GM12891 (cell line): Measurements from ENCODE around the gene SLC25A22.

Experiments used
- PAX5 ChIP-seq: IDR thresholded peaks from 2 replicates; pipeline ENCODE4 v1.6.1; 2011; ENCODE audit warnings: low read length, moderate library complexity, mild to moderate bottlenecking; ENCODE audit not compliant: insufficient read depth, severe bottlenecking
- POLR2A ChIP-seq: IDR thresholded peaks from 2 replicates; pipeline ENCODE4 v1.6.1; 2011; ENCODE audit warnings: low read depth, low read length, control low read depth
- POLR2AphosphoS5 ChIP-seq: IDR thresholded peaks from 2 replicates; pipeline ENCODE4 v1.6.1; 2011; ENCODE audit warnings: low read depth, low read length, control low read depth
- TAF1 ChIP-seq: IDR thresholded peaks from 2 replicates; pipeline ENCODE4 v1.6.1; 2011; ENCODE audit warnings: low read depth, low read length, control low read depth

DNA sequence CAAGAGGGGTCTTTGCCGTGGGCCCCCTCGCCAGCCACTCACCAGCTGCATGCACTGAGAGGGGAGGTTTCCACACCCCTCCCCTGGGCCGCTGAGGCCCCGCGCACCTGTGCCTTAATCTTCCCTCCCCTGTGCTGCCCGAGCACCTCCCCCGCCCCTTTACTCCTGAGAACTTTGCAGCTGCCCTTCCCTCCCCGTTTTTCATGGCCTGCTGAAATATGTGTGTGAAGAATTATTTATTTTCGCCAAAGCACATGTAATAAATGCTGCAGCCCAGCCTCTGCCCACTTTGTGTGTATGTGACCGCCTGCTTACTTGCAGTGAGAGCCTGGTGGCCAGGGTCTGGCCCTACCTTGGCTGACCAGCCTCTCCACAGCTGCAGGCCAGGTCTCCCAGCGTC, 26.9 kb upstream of the SLC25A22 start:
- TF ChIP-seq POLR2A: no peak
- no peak for TF ChIP-seq TAF1
- no peak for TF ChIP-seq PAX5
- TF ChIP-seq POLR2AphosphoS5: no peak
